GM19452 (cell line): ENCODE data around the gene SUPT20HL1.
"Not testable (repeated sequence)": the region's sequence is repeated elsewhere in the genome, so short reads cannot be mapped to it uniquely, and the experiment has no call there.

Source experiments
- ATAC-seq: cut with Tn5 transposase; IDR thresholded peaks from one replicate; pipeline ENCODE4 v1.9.1; 2021; ENCODE audit not compliant: unreplicated experiment

SUPT20HL1 gene

DNA sequence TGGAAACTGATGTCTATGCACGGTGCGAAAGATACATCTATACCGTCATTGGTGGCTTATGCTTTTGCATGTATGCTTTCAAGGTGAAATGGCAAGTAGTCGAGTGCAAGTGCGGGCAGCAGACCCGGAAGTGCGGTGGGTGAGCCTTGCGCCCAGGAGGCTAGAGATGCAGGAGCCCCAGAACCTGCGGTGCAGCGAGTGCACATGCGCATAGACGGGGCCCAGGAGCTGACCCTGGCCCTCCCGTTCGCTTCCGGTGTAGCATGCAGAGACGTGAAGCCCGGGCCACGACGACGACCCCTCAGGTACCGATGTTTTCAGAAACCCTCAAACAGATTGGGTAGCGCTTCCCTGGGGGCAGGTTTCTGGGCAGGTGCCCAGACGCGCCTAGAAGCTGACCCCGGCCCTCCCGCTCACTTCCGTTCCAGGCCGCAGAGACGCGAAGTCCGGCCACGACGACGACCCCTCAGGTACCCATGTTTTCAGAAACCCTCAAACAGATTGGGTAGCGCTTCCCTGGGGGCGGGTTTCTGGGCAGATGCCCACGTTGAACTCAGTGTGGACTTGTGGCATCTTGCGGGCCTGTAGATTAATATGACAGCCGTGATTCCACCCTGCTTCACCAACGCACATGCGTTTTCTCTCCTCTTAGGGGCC is 1.8 kb downstream of the SUPT20HL1 start:
- not testable (repeated sequence) for ATAC-seq

DNA sequence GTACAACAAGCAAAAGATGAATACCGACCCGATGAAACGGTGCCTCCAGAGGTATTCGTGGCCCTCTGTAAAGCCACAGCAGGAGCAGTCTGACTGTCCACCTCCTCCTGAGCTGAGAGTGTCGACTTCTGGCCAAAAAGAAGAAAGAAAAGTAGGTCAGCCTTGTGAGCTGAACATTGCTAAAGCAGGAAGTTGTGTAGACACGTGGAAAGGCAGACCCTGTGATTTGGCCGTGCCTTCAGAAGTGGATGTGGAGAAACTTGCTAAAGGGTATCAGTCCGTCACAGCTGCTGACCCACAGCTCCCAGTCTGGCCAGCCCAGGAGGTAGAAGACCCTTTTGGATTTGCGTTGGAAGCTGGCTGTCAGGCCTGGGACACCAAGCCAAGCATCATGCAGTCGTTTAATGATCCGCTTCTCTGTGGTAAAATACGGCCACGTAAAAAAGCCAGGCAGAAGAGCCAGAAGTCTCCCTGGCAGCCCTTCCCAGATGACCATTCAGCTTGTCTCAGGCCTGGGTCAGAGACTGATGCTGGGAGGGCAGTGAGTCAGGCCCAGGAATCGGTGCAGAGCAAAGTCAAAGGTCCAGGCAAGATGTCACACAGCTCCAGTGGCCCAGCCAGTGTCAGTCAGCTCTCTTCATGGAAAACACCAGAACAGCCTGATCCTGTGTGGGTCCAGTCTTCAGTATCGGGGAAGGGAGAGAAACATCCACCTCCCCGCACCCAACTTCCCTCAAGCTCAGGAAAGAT is 3.2 kb downstream of the SUPT20HL1 start:
- ATAC-seq: not testable (repeated sequence)

DNA sequence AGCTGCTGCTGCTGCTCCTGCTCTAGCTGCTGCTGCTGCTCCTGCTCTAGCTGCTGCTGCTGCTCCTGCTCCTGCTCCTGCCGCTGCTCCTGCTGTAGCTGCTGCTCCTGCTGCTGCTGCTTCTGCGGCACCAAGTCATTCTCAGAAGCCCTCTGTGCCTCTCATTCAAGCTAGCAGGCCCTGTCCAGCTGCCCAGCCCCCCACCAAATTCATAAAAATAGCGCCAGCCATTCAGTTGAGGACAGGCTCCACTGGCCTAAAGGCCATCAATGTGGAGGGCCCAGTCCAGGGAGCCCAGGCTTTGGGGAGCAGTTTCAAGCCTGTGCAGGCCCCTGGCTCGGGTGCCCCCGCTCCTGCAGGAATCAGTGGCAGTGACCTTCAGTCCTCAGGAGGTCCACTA is 3.9 kb downstream of the SUPT20HL1 start:
- no peak for ATAC-seq

DNA sequence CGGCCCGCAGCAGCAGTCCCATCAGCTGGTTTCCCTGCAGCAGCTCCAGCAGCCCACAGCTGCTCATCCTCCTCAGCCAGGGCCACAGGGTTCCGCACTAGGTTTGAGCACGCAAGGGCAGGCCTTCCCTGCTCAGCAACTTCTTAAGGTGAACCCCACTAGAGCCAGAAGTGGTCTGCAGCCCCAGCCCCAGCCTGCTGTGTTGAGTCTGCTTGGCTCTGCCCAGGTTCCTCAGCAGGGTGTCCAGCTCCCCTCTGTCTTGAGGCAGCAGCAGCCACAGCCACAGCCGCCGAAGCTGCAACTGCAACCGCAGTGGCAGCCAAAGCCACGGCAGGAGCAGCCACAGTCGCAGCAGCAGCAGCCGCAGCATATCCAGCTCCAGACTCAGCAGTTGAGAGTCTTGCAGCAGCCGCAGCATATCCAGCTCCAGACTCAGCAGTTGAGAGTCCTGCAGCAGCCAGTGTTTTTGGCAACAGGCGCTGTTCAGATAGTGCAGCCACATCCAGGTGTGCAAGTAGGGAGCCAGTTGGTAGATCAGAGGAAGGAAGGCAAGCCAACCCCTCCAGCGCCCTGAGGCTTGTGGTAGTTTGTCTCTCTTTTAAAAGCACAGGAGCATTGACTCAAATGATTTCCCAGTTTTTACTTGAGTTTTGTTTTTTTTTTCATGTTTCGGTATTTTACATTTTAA is 4.6 kb downstream of the SUPT20HL1 start:
- no peak for ATAC-seq

DNA sequence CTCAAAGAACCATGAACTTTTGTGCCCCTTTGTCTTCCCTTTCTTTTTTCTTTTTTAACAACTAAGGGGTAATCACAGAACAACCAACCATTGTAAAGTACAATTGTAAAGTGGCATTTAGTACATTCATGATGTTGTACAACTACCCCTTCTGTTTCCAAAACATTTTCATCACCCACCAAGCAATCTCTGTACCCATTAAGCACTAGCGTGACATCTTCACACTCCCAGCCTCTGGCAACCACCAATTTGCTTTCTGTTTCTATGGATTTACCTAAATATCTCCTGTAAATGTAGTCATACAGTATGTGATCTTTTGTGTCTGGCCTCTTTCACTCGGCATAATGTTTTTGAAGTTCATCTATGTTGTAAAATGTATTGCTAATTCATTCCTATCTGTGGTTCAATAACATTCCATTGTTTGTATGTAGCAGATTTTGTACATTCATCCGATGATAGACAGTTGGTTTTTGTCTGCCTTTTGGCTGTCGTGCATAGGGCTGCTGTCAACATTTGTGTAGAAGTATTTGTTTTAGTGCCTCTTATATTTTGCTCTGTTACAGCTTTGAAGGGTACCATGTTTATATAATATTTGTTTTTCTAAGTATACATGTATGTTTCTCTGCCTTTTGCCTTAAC is 6.4 kb downstream of the SUPT20HL1 start:
- not testable (repeated sequence) for ATAC-seq

DNA sequence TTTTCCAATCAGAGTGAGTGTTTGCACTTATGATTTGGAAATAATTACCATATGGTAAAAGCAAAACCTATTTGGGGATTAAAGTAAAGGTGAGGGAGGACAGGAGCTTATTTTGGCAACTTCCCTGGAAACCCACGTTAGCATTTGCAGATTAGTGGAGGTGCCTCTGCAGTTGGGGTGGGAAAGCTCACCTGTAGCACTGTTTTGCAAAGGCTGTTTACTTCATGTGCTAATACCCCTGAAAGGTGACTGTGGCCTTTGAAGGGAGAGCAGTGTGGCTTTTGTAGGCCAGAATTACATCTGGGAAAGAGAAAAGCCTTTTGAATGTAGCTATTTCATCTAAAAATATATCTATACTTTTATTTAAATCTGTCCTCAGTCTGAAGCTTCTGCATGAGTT is 9.4 kb downstream of the SUPT20HL1 start:
- ATAC-seq: no peak

DNA sequence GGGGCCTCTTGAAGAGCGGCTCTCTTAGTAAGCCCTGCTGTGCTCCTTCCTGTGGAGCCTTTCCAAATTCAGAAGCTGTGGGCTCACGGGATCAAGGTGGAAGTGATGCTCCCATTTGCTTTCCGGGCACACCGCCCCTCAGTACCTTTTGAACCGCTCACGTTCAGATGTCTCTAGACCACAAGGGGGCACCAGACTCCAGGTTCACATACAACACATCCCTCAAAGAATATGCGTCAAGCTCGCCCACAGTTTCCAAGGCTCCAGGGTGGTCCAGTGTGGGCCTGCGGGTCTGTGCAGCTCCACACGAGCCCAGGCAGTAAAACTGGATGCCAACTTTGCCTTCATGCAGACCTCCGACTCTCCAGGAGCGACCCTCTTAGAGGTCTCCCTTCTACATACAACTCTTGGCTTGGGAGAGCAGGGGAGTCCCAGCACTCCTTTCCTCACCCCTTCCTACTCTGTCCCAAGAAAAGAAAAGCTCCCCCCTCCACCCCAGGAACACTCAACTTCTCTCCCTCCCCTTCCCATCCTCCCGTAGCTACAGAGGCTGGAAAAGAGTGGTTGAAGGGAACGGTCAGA is 11.0 kb downstream of the SUPT20HL1 start:
- no peak for ATAC-seq

DNA sequence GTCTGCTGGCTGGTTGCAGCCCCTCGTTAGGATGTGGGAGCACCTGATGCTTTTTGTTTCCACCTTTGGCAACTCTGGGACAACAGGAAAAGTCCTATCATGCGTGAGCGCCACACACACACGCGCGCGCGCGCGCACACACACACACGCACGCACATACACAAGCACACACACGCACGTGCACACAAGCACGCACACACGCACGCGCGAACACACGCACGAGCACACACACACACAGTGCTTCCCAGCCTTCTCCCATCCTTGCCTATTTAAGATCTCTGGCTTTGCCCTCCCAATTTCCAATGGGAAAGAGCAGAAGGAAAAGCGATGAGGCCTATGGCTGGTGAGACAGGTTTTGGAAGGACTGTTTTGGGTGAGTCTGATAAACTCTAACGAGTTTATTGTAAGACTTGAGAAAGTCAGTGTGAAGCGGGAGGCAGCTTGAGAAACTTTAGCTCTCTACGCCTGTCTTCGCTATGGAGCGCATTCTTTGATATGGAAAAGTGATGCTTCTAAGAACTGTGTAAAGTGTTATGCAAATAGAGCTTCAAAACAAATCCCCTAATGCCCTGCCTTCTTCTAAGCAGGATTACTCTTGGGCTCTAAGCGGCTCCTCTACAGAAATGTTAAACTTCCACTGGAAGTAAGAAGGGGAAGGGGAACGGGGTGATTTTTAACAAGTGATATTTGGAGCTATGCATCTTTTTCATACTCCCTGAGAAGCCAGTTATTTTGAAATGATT is 11.8 kb downstream of the SUPT20HL1 start:
- no peak for ATAC-seq

DNA sequence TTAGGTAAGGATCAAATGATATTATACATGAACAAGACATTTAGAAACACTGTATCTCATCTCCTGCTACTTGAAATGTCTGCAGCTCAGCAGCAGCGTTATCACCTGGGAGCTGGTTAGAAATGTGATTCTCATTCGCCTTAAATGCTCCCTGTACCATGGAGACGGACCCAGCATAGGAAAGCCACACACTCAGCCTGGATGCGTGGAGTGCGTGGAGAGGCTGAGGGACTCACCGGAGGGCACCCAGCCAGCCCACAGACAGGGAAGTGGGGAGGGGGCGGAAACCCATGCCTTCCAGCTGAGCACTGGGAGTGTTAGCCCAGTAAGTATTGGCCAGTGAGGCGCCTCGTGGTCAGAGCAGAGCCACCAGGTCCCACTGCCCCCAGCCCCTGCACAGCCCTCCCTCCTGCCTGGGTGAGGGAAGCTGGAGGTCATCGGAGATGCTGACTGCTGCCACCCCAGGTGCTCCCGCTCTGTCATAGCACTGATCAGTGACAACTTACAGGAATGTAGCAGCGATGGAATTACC is 15.2 kb downstream of the SUPT20HL1 start:
- no peak for ATAC-seq

DNA sequence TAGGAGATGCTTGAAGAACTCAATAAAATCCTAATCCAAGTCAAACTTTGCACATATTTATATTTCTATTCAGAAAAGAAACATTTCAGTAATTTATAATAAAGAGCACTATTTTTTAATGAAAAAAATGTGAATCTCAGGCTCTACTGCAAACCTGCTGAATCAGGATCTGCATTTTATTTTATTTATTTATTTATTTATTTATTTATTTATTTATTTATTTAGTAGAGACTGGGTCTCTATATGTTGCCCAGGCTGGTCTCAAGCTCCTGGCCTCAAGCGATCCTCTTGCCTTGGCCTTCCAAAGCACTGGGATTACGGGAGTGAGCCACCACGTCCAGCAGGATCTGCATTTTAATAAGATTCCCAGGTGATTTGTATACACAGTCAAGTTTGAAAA is 16.0 kb downstream of the SUPT20HL1 start:
- ATAC-seq: no peak

DNA sequence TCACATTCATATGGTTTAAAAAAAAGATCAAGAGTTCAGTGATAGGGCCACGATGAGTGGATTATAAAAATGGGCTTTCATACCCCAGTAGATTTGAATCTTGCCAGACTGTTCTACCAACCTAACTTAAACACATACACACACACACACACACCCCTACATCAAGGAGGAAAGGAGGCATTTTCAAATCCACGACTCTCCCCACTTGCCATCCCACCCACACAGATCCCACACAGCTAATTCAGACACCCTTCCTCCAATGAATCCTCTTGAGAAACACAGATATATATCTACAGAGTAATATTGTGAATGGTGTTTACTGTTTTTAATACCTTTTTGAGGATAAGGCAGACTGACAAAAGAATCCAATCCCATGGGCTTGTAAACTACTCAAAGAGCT is 16.8 kb downstream of the SUPT20HL1 start:
- no peak for ATAC-seq

DNA sequence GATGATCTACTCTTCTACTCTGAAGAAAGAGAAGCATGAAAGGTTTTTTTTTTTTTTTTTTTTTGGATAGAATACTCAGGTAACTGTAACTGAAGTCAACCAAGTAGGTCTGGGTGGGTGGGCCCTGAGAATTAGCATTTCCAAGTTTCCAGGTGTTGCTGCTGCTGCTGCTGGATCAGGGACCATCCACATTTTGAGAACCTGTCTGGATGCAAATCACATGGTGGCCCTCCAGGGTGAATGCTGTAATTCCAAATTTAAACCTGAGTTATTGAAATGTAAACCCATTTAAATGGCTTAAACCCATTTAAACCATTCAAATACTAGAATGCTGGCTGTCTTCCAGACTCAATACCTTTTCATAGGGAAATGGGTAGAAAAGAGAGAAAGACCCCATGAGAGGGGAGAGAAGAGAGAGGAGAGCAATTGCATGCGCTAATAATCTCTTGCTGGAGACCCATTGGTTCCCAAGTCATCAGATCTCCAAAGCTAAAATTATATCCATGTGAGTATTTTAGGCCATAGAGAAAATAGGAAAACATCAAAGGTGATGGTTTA is 17.6 kb downstream of the SUPT20HL1 start:
- no peak for ATAC-seq

DNA sequence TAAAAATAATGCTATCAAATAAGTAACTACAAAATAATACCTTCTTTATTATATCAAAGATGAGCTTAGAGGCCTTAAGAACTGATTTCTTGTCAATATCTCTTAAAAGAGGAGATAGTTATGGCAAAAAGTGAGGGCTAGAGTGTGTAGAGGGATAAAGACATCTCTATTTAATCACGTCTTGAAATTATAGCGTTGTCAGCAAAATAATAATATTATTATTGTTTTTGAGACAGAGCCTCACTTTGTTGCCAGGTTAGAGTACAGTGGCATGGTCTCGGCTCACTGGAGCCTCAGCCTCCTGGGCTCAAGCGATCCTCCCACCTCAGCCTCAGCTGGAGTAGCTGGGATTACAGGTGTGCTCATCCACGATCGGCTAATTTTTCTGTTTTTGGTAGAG is 18.3 kb downstream of the SUPT20HL1 start:
- ATAC-seq: no peak

DNA sequence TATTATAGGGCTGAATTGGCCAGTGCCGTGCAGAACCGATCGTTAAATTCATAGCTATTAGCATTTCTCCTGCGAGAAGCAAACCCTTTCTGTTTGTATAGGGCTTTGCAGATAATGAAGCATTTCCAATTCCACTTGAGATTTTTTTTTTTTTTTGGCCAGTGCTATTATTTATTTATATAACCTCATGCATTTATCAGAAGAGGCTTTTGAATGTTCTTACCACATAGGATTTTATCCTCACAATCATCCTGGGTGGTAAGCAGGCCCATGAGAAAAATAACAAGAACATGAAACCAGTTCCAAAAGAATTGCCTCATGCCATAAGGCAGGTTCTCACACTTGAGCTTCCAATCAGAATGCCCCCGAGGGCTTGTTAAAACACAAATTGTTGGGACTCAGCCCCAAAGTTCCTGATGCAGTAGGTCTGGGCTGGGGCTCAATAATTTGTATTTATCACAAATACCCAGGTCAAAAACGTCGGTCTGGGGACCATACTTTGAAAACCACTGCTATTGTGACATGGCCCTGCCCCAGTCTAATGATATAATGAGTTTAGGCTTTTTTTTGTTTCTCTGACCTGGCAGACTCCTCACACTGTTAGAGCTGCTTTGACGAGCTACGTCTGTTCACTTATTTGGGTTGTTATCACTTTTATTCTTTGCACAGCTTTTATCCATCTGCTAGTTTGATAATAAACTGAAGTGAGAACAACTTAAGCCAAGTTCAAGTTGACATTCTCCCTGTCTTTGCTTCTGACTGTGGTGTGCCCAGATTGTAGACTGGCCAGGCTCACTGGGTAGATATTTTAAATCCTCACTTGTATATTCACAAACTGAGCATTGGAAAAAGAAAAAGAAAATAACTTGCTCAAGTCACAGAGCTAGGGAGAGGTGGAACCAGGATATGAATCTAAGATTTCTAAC is 20.1 kb downstream of the SUPT20HL1 start:
- ATAC-seq: no peak

DNA sequence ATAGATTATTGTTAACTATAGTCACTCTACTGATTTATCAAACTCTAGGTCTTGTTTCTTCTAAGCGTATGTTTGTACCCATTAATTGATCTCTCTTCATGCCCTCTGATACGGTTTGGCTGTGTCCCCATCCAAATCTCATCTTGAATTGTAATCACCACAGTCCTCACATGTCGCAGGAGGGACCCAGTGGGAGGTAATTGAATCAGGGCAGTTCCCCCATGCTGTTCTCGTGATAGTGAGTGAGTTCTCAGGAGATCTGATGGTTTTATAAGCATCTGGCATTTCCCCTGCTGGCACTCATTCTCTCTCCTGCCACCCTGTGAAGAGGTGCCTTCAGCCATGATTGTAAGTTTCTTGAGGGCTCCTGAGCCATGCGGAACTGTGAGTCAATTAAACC is 21.9 kb downstream of the SUPT20HL1 start:
- not testable (repeated sequence) for ATAC-seq

DNA sequence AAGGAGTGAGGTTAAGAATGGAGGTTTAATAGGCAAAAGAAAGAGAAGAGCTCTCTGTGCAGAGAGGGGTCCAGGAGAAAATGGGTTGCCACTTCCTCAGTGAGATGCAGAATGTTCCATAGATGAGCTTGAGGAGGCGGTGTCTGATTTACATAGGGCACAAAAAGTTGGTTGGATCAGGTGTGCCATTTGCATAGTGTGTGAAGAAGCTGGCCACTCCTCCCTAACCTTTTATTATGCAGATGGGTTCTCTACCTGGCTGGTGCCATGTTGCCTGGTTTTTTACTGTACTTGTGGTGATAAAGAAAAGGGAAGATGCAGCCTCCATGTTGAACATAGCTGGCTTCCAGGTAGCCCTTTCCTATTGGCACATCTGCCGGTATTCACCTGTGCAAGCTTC is 27.3 kb downstream of the SUPT20HL1 start:
- ATAC-seq: no peak

DNA sequence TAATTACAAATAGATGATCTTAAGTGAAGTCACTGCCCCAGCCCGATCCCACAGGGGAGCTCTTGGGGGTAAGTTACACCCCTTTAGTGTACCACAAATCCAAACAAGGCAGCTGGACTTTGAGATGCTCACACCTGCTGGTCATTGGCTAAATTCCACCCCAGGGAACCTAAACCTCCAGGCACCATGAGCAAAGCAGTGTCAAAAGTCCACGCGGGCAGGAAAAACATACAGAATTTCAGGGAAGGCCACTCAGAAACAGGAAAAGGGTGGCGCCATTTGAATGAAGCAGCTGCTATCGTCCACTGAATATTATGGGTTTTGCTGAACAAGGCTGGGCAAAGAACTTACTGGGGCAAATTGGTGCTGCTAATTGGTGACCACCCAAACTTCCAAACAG is 30.9 kb downstream of the SUPT20HL1 start:
- ATAC-seq: no peak

DNA sequence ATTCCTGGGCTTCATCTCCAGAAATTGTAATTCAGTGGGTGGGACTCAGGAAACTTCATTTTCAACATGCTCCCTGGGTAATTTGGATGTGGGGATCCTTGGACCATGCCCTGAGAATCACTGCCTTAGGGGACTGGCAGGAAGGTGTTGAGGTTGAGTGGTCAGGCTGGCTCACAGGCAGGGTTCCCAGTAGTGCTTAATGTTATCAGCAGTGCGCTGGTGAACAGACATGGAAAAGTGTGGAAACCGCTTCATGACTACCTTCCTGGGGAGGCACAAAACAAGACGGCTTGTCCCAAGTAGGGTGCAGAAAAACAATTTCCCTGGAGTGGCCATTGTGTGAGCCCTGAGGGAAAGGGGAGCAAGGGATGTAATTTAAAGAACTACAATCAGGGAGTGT is 31.4 kb downstream of the SUPT20HL1 start:
- ATAC-seq: no peak

DNA sequence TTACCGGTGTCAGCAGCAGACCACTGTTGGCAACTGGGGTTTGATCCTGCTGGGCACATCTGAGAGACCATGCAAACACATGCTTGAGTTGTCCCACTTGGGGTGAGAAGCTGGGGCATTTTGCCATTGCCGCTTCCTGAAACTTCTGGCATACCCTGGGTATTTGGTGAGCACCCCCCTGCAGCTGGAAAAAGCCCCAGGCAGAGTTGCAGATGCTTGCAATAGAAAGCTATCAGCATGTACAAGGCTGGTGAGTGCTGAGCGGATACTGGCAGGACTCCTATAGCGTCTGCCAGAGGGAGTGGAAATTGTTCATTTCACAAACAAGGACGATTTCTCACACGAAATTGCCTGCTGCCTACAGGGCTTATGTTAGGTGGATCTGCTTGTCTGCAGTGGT is 32.3 kb downstream of the SUPT20HL1 start:
- no peak for ATAC-seq
